Measurements from ENCODE around the gene OR13C8. TPM values are rescaled to one million over a fixed set of nuclear protein-coding genes. Genes with fewer than 3 reads are reported as not detected.
"Not testable (repeated sequence)": the region's sequence is repeated elsewhere in the genome, so short reads cannot be mapped to it uniquely, and the experiment has no call there.

The OR13C8 gene
- total RNA-seq, result not detected in 2 replicates

- H4K20me1 ChIP-seq (ENCODE audit: insufficient read depth, low read length), result no peaks in the 10 kb centered on the region
- H2AFZ ChIP-seq (ENCODE audit: low read length), result no peak within 1 kb of the TSS
- H3K27me3 ChIP-seq (ENCODE audit: insufficient read depth, low read length), result no peaks in the 10 kb centered on the region
- H3K4me2 ChIP-seq (ENCODE audit: insufficient read depth, low read length), result no peak within 1 kb of the TSS
- no peak for TF ChIP-seq CTCF (IDR thresholded peaks at IDR 0.05; ENCODE audit: extremely low read depth, low read depth, low read length)
- H3K27ac ChIP-seq (ENCODE audit: low read depth, low read length), result no peak within 1 kb of the TSS
- no peaks in the 10 kb centered on the region for H3K4me1 ChIP-seq (ENCODE audit: insufficient read depth, low read length)
- H3K9me3 ChIP-seq (ENCODE audit: low read depth, low read length), result no peaks in the 10 kb centered on the region
- H3K36me3 ChIP-seq (ENCODE audit: insufficient read depth, low read length), result no peaks in the 10 kb centered on the region
- no peaks in the 10 kb centered on the region for H3K79me2 ChIP-seq (ENCODE audit: insufficient read depth, low read length)
- no peak within 1 kb of the TSS for H3K4me3 ChIP-seq (ENCODE audit: insufficient read depth, low read length)
- DNase-seq (ENCODE audit: insufficient read length, low spot score, missing footprints), result no peak
Observed at GRCh38 chr9:104568868-104569267, at the start of gene OR13C8. Gene OR13C8, plus strand, starts transcription at chr9:104569168. Its CDS starts 0 bp downstream, at chr9:104569168.

- H3K9me3 ChIP-seq (ENCODE audit: low read depth, low read length); H3K4me1 ChIP-seq (ENCODE audit: insufficient read depth, low read length); DNase-seq (ENCODE audit: insufficient read length, low spot score, missing footprints); H2AFZ ChIP-seq (ENCODE audit: low read length); H3K27me3 ChIP-seq (ENCODE audit: insufficient read depth, low read length); H3K27ac ChIP-seq (ENCODE audit: low read depth, low read length); H3K79me2 ChIP-seq (ENCODE audit: insufficient read depth, low read length); H3K4me3 ChIP-seq (ENCODE audit: insufficient read depth, low read length); H3K36me3 ChIP-seq (ENCODE audit: insufficient read depth, low read length); H3K4me2 ChIP-seq (ENCODE audit: insufficient read depth, low read length); H4K20me1 ChIP-seq (ENCODE audit: insufficient read depth, low read length): not testable (repeated sequence)
Observed at GRCh38 chr9:104520241-104520640, 48.7 kb upstream of the OR13C8 start.

- Histone ChIP-seq H3K27ac (ENCODE audit: low read depth, low read length) (no peak within 1 kb of the TSS), H3K27me3 (ENCODE audit: insufficient read depth, low read length) (no peaks in the 10 kb centered on the region), H3K4me1 (ENCODE audit: insufficient read depth, low read length) (no peaks in the 10 kb centered on the region), H3K79me2 (ENCODE audit: insufficient read depth, low read length) (no peaks in the 10 kb centered on the region), H3K36me3 (ENCODE audit: insufficient read depth, low read length) (no peaks in the 10 kb centered on the region), H3K4me2 (ENCODE audit: insufficient read depth, low read length) (no peak within 1 kb of the TSS), H4K20me1 (ENCODE audit: insufficient read depth, low read length) (no peaks in the 10 kb centered on the region), H3K4me3 (ENCODE audit: insufficient read depth, low read length) (no peak within 1 kb of the TSS), H2AFZ (ENCODE audit: low read length) (no peak within 1 kb of the TSS), H3K9me3 (ENCODE audit: low read depth, low read length) (no peaks in the 10 kb centered on the region)
- TF ChIP-seq CTCF (IDR thresholded peaks at IDR 0.05; ENCODE audit: extremely low read depth, low read depth, low read length), result no peak
- no peak for DNase-seq (ENCODE audit: insufficient read length, low spot score, missing footprints)
Observed at GRCh38 chr9:104527109-104527508, 41.9 kb upstream of the OR13C8 start, which contains the start of gene OR13C4. Gene OR13C4, minus strand, starts transcription at chr9:104527209. Its CDS starts 0 bp downstream, at chr9:104527209.

GRCh38 chr9:104536756-104537155, 32.2 kb upstream of the OR13C8 start, which contains the start of gene OR13C3:
Gene OR13C3, minus strand, starts transcription at chr9:104536856. Its CDS starts 133 bp downstream, at chr9:104536723.
- H3K27me3 ChIP-seq (ENCODE audit: insufficient read depth, low read length), result no peaks in the 10 kb centered on the region
- H3K4me1 ChIP-seq (ENCODE audit: insufficient read depth, low read length), result no peaks in the 10 kb centered on the region
- no peaks in the 10 kb centered on the region for H4K20me1 ChIP-seq (ENCODE audit: insufficient read depth, low read length)
- no peak within 1 kb of the TSS for H3K27ac ChIP-seq (ENCODE audit: low read depth, low read length)
- H3K79me2 ChIP-seq (ENCODE audit: insufficient read depth, low read length), result no peaks in the 10 kb centered on the region
- no peak within 1 kb of the TSS for H2AFZ ChIP-seq (ENCODE audit: low read length)
- no peak within 1 kb of the TSS for H3K4me3 ChIP-seq (ENCODE audit: insufficient read depth, low read length)
- no peaks in the 10 kb centered on the region for H3K36me3 ChIP-seq (ENCODE audit: insufficient read depth, low read length)
- H3K4me2 ChIP-seq (ENCODE audit: insufficient read depth, low read length), result no peak within 1 kb of the TSS
- DNase-seq (ENCODE audit: insufficient read length, low spot score, missing footprints), result no peak
- no peak for TF ChIP-seq CTCF (IDR thresholded peaks at IDR 0.05; ENCODE audit: extremely low read depth, low read depth, low read length)
- no peaks in the 10 kb centered on the region for H3K9me3 ChIP-seq (ENCODE audit: low read depth, low read length)
